Duodenal mucosa (tissue), 2 donors: ENCODE results near the gene INPP1.

ENCODE experiments used
- H3K27ac ChIP-seq: one replicate; pipeline ENCODE4 v1.7.0; 2013; ENCODE audit warnings: low read depth, low read length
- H3K27me3 ChIP-seq, 2 donors: one replicate each; pipeline ENCODE4 v1.7.0; 2013; ENCODE audit warnings: low read length in 2 of 2, control low read depth in 1 of 2; ENCODE audit not compliant: insufficient read depth in 2 of 2, control insufficient read depth in 1 of 2
- H3K36me3 ChIP-seq, 2 donors: one replicate each; pipeline ENCODE4 v1.7.0; 2013; ENCODE audit warnings: low read length in 2 of 2, control low read depth in 1 of 2; ENCODE audit not compliant: insufficient read depth in 2 of 2, control insufficient read depth in 1 of 2
- H3K4me1 ChIP-seq, 2 donors: one replicate each; pipeline ENCODE4 v1.7.0; 2013; ENCODE audit warnings: low read length in 2 of 2, control low read depth in 1 of 2; ENCODE audit not compliant: insufficient read depth in 2 of 2, control insufficient read depth in 1 of 2
- H3K4me3 ChIP-seq, 2 donors: one replicate each; pipeline ENCODE4 v1.7.0; 2013; ENCODE audit warnings: low read length in 2 of 2, low read depth in 1 of 2
- H3K9ac ChIP-seq, 2 donors: one replicate each; pipeline ENCODE4 v1.7.0; 2013; ENCODE audit warnings: low read length in 2 of 2, low read depth in 1 of 2
- H3K9me3 ChIP-seq, 2 donors: one replicate each; pipeline ENCODE4 v1.7.0; 2013; ENCODE audit warnings: low read length in 2 of 2, control low read depth in 1 of 2; ENCODE audit not compliant: control insufficient read depth in 1 of 2

Gene INPP1

DNA sequence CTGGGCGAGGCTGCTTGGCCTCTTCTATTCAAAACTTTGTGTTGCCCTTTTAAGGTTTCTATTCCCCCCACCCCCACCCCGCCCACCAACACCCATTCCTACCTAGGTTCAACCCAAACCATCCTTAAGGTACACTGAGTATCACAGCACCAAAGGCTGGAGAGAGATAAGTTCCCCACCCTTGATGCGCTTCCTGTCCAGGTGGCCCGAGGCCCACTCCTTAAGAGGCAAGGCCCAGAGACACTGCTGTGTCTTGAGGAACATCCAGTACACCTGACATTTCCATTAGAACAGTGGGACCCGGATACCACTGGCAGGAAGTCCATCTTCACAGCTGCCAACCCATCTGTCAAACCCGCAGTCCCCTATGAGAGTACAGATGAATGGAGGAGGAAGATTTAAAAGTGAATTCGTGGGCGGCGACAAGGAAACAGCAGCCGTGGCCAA is 277 bp upstream of the INPP1 start:
- H3K27me3 ChIP-seq, result no peaks in the 10 kb centered on the region
- peak overlapping the region; percentile 78 to 83 for H3K4me3 ChIP-seq
- H3K36me3 ChIP-seq, result no peaks in the 10 kb centered on the region
- peak overlapping the region; percentile 82 for H3K27ac ChIP-seq
- H3K9me3 ChIP-seq, result no peaks in the 10 kb centered on the region
- peak overlapping the region; percentile 74 to 82 for H3K9ac ChIP-seq
- peaks cover 13 to 15% of the 10 kb centered on the region in 2 donors for H3K4me1 ChIP-seq

DNA sequence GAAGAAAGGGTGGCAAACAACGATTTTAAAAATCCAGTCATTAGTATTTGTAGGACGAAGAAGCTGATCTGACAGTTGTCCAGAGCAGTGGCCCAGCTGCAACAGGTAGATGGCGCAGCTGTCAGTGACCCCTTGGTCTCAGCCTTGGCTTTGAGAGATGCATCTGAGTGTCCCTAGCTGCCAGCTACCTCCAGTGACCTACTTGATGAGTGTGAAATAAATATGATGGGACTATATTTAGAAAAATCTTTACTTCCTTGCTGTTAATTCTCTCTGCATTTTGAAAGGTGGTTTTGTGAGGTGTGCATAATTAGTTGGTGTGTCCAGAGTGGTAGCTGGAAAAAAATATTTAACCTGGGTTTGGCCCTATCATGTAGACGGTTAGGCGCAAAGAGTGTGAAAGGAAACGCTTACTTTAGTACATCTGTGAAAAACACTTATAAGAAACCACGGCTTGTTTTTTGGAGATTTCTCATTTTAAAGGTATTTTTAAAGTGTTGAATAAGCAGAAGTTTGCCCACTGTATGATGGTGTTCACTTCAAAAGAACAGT is 963 bp downstream of the INPP1 start:
- Histone ChIP-seq H3K27ac (peak overlapping the region; percentile 82), H3K36me3 (no peaks in the 10 kb centered on the region), H3K4me3 (peak overlapping the region; percentile 78 to 83), H3K4me1 (peaks cover 13 to 15% of the 10 kb centered on the region in 2 donors), H3K9ac (peak overlapping the region; percentile 74 to 82), H3K27me3 (no peaks in the 10 kb centered on the region), H3K9me3 (no peaks in the 10 kb centered on the region)

DNA sequence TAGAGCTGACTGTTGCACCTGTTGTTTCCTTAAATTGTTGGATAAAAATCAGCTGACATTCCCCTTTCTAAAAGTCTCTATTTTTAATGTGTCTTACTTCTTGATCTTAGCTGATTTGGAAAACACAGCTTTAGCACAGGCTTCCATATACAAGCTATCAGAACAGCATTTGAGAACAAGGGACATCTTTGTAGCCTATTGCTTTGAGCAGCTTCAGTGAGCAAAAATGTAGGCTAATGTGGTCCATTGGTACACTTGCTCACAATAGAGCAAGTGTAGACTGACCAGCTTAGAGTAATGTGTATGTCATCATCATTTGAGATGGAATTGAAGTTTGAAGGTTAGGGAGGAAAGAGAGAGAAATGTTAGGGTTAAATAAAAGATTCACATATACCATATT is 7.0 kb downstream of the INPP1 start:
- Histone ChIP-seq H3K36me3 (no peaks in the 10 kb centered on the region), H3K9ac (no peak overlapping the region), H3K4me1 (peaks cover 22 to 32% of the 10 kb centered on the region in 2 donors), H3K27me3 (no peaks in the 10 kb centered on the region), H3K9me3 (no peaks in the 10 kb centered on the region), H3K27ac (no peak overlapping the region), H3K4me3 (no peak overlapping the region)

DNA sequence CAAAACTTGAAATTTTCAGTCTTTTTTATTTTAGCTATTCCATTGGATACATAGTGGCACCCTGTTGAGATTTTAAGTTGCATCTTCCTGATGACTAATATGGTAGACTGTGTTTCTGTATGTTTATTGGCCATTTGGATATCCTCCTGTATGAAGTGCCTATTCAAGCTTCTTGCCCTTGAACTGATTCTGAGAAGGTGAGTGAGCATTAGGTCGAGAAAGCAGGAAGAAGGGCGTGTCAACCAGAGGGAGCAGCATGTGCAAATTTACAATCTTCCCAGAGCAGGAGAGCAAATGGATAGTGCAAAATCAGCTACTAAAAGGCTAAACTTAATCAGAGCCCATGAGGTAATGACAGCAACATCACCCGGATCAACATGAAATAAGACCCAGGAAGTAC is 8.6 kb downstream of the INPP1 start:
- Histone ChIP-seq H3K9ac (no peak overlapping the region), H3K36me3 (no peaks in the 10 kb centered on the region), H3K27ac (no peak overlapping the region), H3K9me3 (no peaks in the 10 kb centered on the region), H3K4me3 (no peak overlapping the region), H3K27me3 (no peaks in the 10 kb centered on the region), H3K4me1 (peaks cover 25 to 43% of the 10 kb centered on the region in 2 donors)

DNA sequence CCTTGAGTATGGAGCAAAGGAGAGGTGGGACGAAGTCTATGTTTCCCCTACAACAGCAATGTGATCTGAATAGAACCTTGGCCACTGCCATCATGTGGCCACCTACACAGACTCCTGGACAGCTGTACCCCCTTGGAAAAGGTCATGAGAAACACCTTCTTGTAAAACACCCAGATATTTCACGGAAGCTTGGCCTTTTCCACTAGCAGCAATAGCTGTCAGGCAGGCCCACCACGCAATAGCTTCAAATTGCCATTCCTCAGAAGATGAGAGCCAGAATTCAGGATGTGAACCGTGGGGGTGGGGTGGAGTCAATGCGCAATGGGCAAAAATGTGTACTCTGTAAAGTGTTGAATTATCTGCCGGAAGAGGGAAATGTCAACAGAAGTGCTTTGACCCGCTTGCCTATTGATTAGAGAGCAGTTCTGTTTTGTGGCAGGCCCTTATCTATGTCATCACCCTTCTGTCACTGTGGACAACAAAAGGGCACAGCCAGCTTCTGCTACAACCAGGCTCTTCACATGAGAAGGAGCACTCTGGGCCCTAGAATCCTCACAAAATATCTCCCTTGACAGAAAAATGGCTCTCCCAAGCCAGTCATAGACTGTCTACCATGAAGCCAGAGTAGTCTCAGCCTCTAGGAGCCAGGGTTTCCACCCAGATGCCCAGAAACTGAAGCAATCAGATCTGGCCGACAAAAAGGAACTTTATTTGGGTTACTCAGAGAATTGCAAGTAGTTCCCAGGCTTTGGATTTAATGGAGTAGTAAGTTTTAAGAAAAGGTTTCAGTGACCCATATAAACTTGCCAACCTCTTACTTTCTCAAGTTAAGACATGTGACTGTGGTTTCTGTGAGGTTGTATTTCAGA is 9.5 kb downstream of the INPP1 start:
- Histone ChIP-seq H3K27ac (no peak overlapping the region), H3K4me1 (peaks cover 34 to 44% of the 10 kb centered on the region in 2 donors), H3K9ac (no peak overlapping the region), H3K4me3 (peak overlapping the region in 1 of 2 donors; percentile 3), H3K9me3 (no peaks in the 10 kb centered on the region), H3K36me3 (no peaks in the 10 kb centered on the region), H3K27me3 (no peaks in the 10 kb centered on the region)

DNA sequence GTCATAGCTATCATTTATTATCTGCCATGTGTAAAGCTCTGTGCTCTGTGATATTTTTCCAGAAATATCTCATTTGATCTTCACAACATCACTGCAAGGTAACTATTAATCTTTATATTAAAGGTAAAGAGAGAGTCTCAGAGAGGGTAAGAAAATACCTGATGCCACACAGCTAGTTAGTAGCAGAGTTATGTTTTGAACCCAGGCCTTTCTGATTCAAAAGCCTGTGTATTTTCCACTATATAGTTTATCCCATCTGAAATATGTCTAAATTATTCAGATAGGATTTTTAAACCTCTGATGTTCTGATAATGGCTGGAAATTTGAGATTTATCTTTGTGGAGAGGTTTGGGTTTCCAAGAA is 10.1 kb downstream of the INPP1 start:
- Histone ChIP-seq H3K4me3 (no peak overlapping the region), H3K27me3 (no peaks in the 10 kb centered on the region), H3K27ac (no peak overlapping the region), H3K4me1 (peaks cover 34 to 46% of the 10 kb centered on the region in 2 donors), H3K36me3 (no peaks in the 10 kb centered on the region), H3K9me3 (no peaks in the 10 kb centered on the region), H3K9ac (no peak overlapping the region)

DNA sequence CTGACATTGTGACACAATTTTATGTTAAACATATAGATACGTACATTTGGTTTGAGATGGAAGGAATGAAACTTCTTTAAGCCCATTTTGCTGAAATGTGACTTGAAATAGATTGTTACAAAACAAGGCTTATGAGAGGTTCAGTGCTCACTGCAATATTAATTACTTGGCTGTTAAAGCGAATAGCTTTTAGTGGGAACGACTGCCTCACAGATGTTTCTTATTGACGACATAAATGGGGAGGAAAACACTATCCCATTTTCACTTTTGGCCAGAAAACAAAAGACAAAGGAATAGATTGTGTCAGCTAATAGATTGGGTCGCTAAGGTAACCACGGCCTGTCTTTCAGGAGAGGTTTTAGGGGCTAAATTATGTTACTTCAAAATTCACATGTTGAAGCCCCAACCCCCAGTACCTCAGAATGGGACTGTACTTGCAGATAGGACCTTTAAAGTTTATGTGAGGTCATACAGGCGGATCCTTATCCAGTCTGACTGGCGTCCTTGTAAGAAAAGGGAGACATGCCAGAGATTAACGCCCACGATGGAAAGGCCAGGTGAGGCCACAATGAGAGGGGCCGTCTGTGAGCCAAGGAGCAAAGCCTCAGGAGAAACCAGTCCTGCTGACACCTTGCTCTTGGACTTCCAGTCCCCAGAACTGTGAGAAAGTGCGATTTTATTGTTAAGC is 10.8 kb downstream of the INPP1 start:
- Histone ChIP-seq H3K4me3 (no peak overlapping the region), H3K36me3 (no peaks in the 10 kb centered on the region), H3K27me3 (no peaks in the 10 kb centered on the region), H3K9ac (peak overlapping the region in 1 of 2 donors; percentile 13), H3K27ac (no peak overlapping the region), H3K4me1 (peaks cover 34 to 50% of the 10 kb centered on the region in 2 donors), H3K9me3 (no peaks in the 10 kb centered on the region)

DNA sequence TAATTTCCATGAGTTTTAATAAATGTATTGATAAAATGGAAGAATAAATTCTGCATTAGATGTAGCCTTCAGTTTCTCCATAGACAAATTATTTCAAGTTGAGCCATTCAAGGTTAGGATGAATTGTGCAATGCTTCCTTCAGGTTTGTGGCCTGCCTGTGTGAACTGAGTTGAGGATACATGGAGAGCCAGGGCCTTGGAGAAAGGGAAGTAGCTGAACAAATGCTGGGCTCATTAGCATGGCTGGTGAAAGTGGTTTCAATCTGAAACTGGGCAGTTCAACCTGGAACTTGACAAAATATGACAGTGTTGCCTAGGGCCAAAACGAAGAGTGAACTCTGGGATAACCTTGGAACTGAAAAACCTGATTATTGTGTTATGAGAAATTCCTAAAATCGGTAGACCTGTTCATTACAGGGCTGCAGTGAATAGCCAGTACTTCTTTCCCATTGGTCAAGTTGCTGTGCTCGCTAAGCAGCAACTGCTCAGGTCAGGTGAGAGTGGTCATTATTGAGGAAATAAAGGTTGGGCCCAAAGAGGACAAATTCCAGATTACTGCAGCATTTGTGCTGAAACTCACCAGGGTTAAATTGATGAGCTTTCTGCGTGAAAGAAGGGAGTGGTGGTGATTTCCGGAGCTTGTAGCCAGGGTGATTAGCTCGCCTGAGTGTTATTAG is 12.7 kb downstream of the INPP1 start:
- Histone ChIP-seq H3K9me3 (no peaks in the 10 kb centered on the region), H3K36me3 (no peaks in the 10 kb centered on the region), H3K9ac (no peak overlapping the region), H3K4me3 (peak overlapping the region; percentile 7 to 13), H3K27ac (no peak overlapping the region), H3K27me3 (no peaks in the 10 kb centered on the region), H3K4me1 (peaks cover 44 to 65% of the 10 kb centered on the region in 2 donors)

DNA sequence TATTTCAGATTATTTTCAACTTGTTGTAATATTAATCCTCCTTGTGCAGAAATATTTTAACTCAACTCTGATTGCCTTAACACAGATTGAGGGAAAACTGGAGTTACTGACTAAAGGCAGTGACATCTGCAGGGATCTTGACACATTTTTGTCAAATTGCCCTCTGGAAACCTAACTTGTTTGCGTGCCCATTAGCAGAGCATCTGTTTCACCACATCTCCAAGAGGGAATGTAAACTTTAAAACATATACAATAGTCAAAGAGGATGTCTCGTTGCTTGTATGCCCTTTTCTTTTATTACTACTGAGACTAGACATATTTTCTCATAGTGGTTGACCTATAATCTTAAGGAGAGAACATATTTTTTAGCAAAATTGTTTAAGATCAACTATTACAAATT is 14.2 kb downstream of the INPP1 start:
- H3K36me3 ChIP-seq, result no peaks in the 10 kb centered on the region
- H3K27me3 ChIP-seq, result no peaks in the 10 kb centered on the region
- no peak overlapping the region for H3K4me3 ChIP-seq
- no peaks in the 10 kb centered on the region for H3K9me3 ChIP-seq
- H3K27ac ChIP-seq, result no peak overlapping the region
- no peak overlapping the region for H3K9ac ChIP-seq
- peaks cover 36 to 56% of the 10 kb centered on the region in 2 donors for H3K4me1 ChIP-seq
